Naive thymus-derived CD4-positive, alpha-beta T cell (primary cell): ENCODE measurements around the gene NEURL1. TPM values are rescaled to one million over a fixed set of nuclear protein-coding genes. Genes with fewer than 3 reads are reported as not detected.

Source experiments
- ATAC-seq: fragments of 150-1000 bp; cut with Tn5 transposase; 2 replicates; pipeline ENCODE4 v1.10.0; 2021; ENCODE audit warnings: mild to moderate bottlenecking, moderate library complexity
- CTCF ChIA-PET: fragments of 350-600 bp; sonication (Branson Sonifier 250); formaldehyde crosslinking; loops from one replicate; lab custom pipeline; 2021; ENCODE audit warnings: antibody characterized with exemption; lab: Charles Lee
- POLR2A ChIA-PET: fragments of 350-600 bp; sonication (Branson Sonifier 250); formaldehyde crosslinking; loops from one replicate; lab custom pipeline; 2021; ENCODE audit warnings: antibody characterized with exemption, inconsistent platforms; lab: Charles Lee
- DNase-seq, 9 donors: peaks; one replicate each; pipeline versions ENCODE4 v3.0.0 to v3.0.0-alpha.2; 2020 to 2022; ENCODE audit warnings: mixed read lengths in 1 of 9
- H3K27ac ChIP-seq: one replicate; pipeline ENCODE4 v1.7.0; 2013; ENCODE audit warnings: mild to moderate bottlenecking, low read depth, low read length, moderate library complexity
- H3K27me3 ChIP-seq, 2 donors: one replicate each; pipeline ENCODE4 v1.7.0; 2013; ENCODE audit warnings: low read length in 2 of 2, mild to moderate bottlenecking in 2 of 2, moderate library complexity in 2 of 2; ENCODE audit not compliant: control insufficient read depth in 2 of 2, insufficient read depth in 2 of 2
- H3K36me3 ChIP-seq, 3 experiments: 1 replicate in 2 of 3; 2 replicates in 1 of 3; pipeline ENCODE4 v1.7.0; 2013; ENCODE audit warnings: low read length in 3 of 3, mild to moderate bottlenecking in 3 of 3, moderate library complexity in 1 of 3; ENCODE audit not compliant: insufficient read depth in 3 of 3, control insufficient read depth in 2 of 3
- H3K4me1 ChIP-seq, 2 donors: one replicate each; pipeline ENCODE4 v1.7.0; 2013; ENCODE audit warnings: low read length in 2 of 2, mild to moderate bottlenecking in 2 of 2, moderate library complexity in 1 of 2; ENCODE audit not compliant: control insufficient read depth in 2 of 2, insufficient read depth in 2 of 2
- H3K4me3 ChIP-seq: 2 replicates; pipeline ENCODE4 v1.7.0; 2013; ENCODE audit warnings: mild to moderate bottlenecking, low read length
- H3K9me3 ChIP-seq, 3 experiments: 1 replicate in 2 of 3; 2 replicates in 1 of 3; pipeline ENCODE4 v1.7.0; 2013; ENCODE audit warnings: low read length in 3 of 3; ENCODE audit not compliant: control insufficient read depth in 2 of 3
- H3K27ac Mint-ChIP-seq, 9 donors: one replicate each; pipeline ENCODE4 v1.8.0; 2020 to 2022; ENCODE audit warnings: mixed read lengths in 9 of 9, mild to moderate bottlenecking in 8 of 9, moderate library complexity in 5 of 9, inconsistent platforms in 2 of 9
- H3K27me3 Mint-ChIP-seq, 5 donors: one replicate each; pipeline ENCODE4 v1.8.0; 2021 to 2022; ENCODE audit warnings: mixed read lengths in 5 of 5, mild to moderate bottlenecking in 1 of 5
- H3K36me3 Mint-ChIP-seq, 5 donors: one replicate each; pipeline ENCODE4 v1.8.0; 2020 to 2022; ENCODE audit warnings: mixed read lengths in 5 of 5, mild to moderate bottlenecking in 3 of 5, inconsistent platforms in 1 of 5
- H3K4me1 Mint-ChIP-seq, 7 donors: one replicate each; pipeline ENCODE4 v1.8.0; 2020 to 2022; ENCODE audit warnings: mixed read lengths in 7 of 7, mild to moderate bottlenecking in 3 of 7, inconsistent platforms in 1 of 7
- H3K4me3 Mint-ChIP-seq, 10 donors: one replicate each; pipeline ENCODE4 v1.8.0; 2020 to 2022; ENCODE audit warnings: mild to moderate bottlenecking in 10 of 10, mixed read lengths in 10 of 10, moderate library complexity in 6 of 10, inconsistent platforms in 2 of 10
- H3K9me3 Mint-ChIP-seq, 11 donors: one replicate each; pipeline ENCODE4 v1.8.0; 2020 to 2022; ENCODE audit warnings: mixed read lengths in 11 of 11, mild to moderate bottlenecking in 4 of 11, inconsistent platforms in 1 of 11, moderate library complexity in 1 of 11
- intact Hi-C, 2 donors: fragments of 100-400 bp; cut with micrococcal nuclease; formaldehyde crosslinking; loops; one replicate each; pipeline ENCODE4 v1.15.1; 2023
- polyA plus RNA-seq, 2 donors: library from polyadenylated mRNA; unstranded; fragments of 300-500 nt; fragmentation: Illumina TruSeq; gene quantifications; one replicate each; pipeline ENCODE4 v1.2.3, GENCODE V29; 2021
- total RNA-seq, 6 experiments: library from RNA in 5 of 6; stranded (reverse) in 5 of 6; gene quantifications; 1 replicate in 5 of 6; 2 replicates in 1 of 6; pipeline ENCODE4 v1.2.3 and lab custom pipeline; 2021 to 2026

The NEURL1 gene
- total and polyA plus RNA-seq, 7 experiments from 2014 or later, result 0.76 to 9.2 (median 1.1) TPM

DNA sequence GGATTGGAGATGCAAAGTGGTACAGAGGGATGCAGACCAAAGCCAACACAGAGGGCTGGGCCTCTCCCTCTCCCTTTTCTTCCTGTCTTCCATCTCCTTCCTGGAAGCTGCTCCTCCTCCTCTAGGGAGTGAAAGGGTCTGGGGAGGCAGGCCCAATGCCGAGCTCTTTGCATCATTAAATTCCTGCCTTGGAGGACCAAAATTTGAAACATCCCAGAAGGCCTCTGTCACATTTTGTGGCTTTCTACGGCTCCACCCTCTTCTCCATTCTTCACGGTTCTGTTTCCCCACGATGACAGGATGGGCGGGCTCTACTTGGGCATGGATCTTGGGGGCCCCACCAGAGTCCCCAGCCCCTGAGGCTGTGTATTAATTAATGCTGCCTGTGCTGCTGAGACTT is 76.4 kb downstream of the NEURL1 start:
- peaks cover 0 to 5% (median 0%) of the 10 kb centered on the region in 5 donors for H3K27me3 Mint-ChIP-seq
- no peak overlapping the region for H3K4me3 Mint-ChIP-seq
- Histone ChIP-seq H3K4me3 (no peak overlapping the region), H3K36me3 (no peaks in the 10 kb centered on the region), H3K9me3 (no peaks in the 10 kb centered on the region), H3K27me3 (no peaks in the 10 kb centered on the region), H3K4me1 (no peaks in the 10 kb centered on the region), H3K27ac (no peak overlapping the region)
- H3K4me1 Mint-ChIP-seq, result peaks cover 0 to under 1% (median 0%) of the 10 kb centered on the region in 7 donors
- no peak for DNase-seq
- no peak overlapping the region for H3K27ac Mint-ChIP-seq
- POLR2A ChIA-PET, result no interaction called here
- intact Hi-C loops, result no loop called here
- H3K36me3 Mint-ChIP-seq, result no peaks in the 10 kb centered on the region
- no peaks in the 10 kb centered on the region for H3K9me3 Mint-ChIP-seq
- CTCF ChIA-PET, result no interaction called here
- no peak for ATAC-seq

- ATAC-seq, result no peak
- CTCF ChIA-PET, result no interaction called here
- intact Hi-C loops, result no loop called here
Measured at GRCh38 chr10:103570844-103571655, 77.5 kb downstream of the NEURL1 start.

GRCh38 chr10:103571656-103571975 is 78.1 kb downstream of the NEURL1 start:
- ATAC-seq (no peak), DNase-seq (no peak)
- Mint-ChIP-seq H3K9me3 (no peaks in the 10 kb centered on the region), H3K4me1 (peaks cover 0 to 7% (median 0%) of the 10 kb centered on the region in 7 donors), H3K27me3 (peaks cover 0 to 5% (median 0%) of the 10 kb centered on the region in 5 donors), H3K36me3 (peaks cover 0 to 4% (median 0%) of the 10 kb centered on the region in 5 donors), H3K4me3 (no peak overlapping the region), H3K27ac (no peak overlapping the region)
- Histone ChIP-seq H3K4me1 (no peaks in the 10 kb centered on the region), H3K9me3 (no peaks in the 10 kb centered on the region), H3K27me3 (no peaks in the 10 kb centered on the region), H3K4me3 (no peak overlapping the region), H3K27ac (no peak overlapping the region), H3K36me3 (no peaks in the 10 kb centered on the region)
- CTCF ChIA-PET, result no interaction called here
- POLR2A ChIA-PET, result no interaction called here
- intact Hi-C loops, result no loop called here

More at GRCh38 chr10:103570844-103571655, 77.5 kb downstream of the NEURL1 start:
- POLR2A ChIA-PET, result no interaction called here
- DNase-seq, result no peak
- Histone ChIP-seq H3K27ac (no peak overlapping the region), H3K9me3 (no peaks in the 10 kb centered on the region), H3K4me3 (no peak overlapping the region), H3K27me3 (no peaks in the 10 kb centered on the region), H3K36me3 (no peaks in the 10 kb centered on the region), H3K4me1 (no peaks in the 10 kb centered on the region)
- H3K36me3 Mint-ChIP-seq, result peaks cover 0 to 3% (median 0%) of the 10 kb centered on the region in 5 donors
- no peak overlapping the region for H3K4me3 Mint-ChIP-seq
- H3K27ac Mint-ChIP-seq, result no peak overlapping the region
- H3K4me1 Mint-ChIP-seq, result peaks cover 0 to 4% (median 0%) of the 10 kb centered on the region in 7 donors
- peaks cover 0 to 5% (median 0%) of the 10 kb centered on the region in 5 donors for H3K27me3 Mint-ChIP-seq
- H3K9me3 Mint-ChIP-seq, result no peaks in the 10 kb centered on the region

DNA sequence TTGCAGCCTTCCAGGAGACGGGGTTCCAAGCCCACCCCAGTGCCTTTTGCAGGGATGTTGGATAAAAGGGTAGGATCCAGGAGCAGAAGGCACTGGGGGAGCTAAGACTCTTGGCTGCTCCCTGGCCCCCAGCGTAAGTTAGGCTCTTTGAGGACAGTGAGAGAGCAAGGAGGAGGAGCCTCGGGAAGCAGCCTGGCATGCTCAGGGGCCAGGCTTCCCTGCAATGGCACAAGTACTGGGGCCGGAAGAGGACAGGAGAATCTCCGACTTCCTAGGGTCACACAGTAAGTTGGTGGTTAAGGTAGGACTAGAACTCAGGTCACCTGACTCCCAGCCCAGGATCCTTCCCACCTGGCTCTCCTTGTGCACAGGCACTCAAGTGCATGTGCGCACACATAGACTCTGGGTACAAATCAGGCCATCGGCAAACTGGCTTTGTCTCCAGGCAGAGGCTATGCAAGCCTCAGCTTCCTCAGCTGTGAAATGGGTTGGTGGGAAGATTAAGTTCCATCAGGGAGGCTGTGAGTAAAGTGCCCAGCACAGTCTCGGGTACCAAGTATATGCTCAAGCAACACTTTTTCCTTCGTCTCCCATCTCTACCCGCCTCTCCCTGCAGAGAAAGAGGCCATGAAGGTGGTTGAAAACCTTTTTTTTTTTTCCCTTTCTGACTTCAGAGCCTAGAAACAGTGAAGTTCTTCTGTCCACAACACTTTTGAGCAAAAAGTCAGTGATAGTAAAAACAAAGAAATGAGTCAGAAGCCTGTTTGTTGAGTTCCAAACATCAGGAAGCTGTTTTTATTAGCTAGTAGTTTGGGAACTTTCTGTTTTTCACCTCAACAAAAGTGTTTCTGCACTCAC is 79.1 kb downstream of the NEURL1 start:
- no peak overlapping the region for H3K4me3 ChIP-seq
- H3K27me3 ChIP-seq, result no peaks in the 10 kb centered on the region
- Mint-ChIP-seq H3K9me3 (no peaks in the 10 kb centered on the region), H3K4me3 (no peak overlapping the region), H3K27me3 (peaks cover 0 to 8% (median 3%) of the 10 kb centered on the region in 5 donors), H3K27ac (no peak overlapping the region), H3K4me1 (peaks cover 0 to 7% (median 0%) of the 10 kb centered on the region in 7 donors), H3K36me3 (peaks cover 0 to 4% (median 0%) of the 10 kb centered on the region in 5 donors)
- no peaks in the 10 kb centered on the region for H3K4me1 ChIP-seq
- intact Hi-C loops, result no loop called here
- no peaks in the 10 kb centered on the region for H3K36me3 ChIP-seq
- CTCF ChIA-PET, result no interaction called here
- H3K9me3 ChIP-seq, result no peaks in the 10 kb centered on the region
- POLR2A ChIA-PET, result no interaction called here
- ATAC-seq (no peak), DNase-seq (no peak)
- no peak overlapping the region for H3K27ac ChIP-seq

- Histone ChIP-seq H3K36me3 (no peaks in the 10 kb centered on the region), H3K27me3 (no peaks in the 10 kb centered on the region), H3K9me3 (no peaks in the 10 kb centered on the region), H3K4me3 (no peak overlapping the region), H3K4me1 (no peaks in the 10 kb centered on the region), H3K27ac (no peak overlapping the region)
- intact Hi-C loops, result no loop called here
- DNase-seq, result no peak
- ATAC-seq, result no peak
- Mint-ChIP-seq H3K4me1 (peaks cover 0 to 7% (median 0%) of the 10 kb centered on the region in 7 donors), H3K9me3 (no peaks in the 10 kb centered on the region), H3K27me3 (peaks cover 0 to 8% (median 3%) of the 10 kb centered on the region in 5 donors), H3K4me3 (no peak overlapping the region), H3K36me3 (peaks cover 0 to 4% (median 0%) of the 10 kb centered on the region in 5 donors), H3K27ac (no peak overlapping the region)
- POLR2A ChIA-PET, result no interaction called here
- CTCF ChIA-PET, result no interaction called here
Measured at GRCh38 chr10:103573205-103573487, 79.6 kb downstream of the NEURL1 start.

GRCh38 chr10:103574097-103575061 is 80.9 kb downstream of the NEURL1 start:
- Mint-ChIP-seq H3K27me3 (peaks cover 0 to 8% (median 3%) of the 10 kb centered on the region in 5 donors), H3K4me3 (no peak overlapping the region), H3K9me3 (no peaks in the 10 kb centered on the region), H3K36me3 (peaks cover 0 to 4% (median 0%) of the 10 kb centered on the region in 5 donors), H3K27ac (no peak overlapping the region), H3K4me1 (peaks cover 0 to 7% (median 0%) of the 10 kb centered on the region in 7 donors)
- ATAC-seq (no peak), DNase-seq (no peak)
- intact Hi-C loops, result no loop called here
- Histone ChIP-seq H3K9me3 (no peaks in the 10 kb centered on the region), H3K36me3 (no peaks in the 10 kb centered on the region), H3K27me3 (no peaks in the 10 kb centered on the region), H3K4me3 (no peak overlapping the region), H3K27ac (no peak overlapping the region), H3K4me1 (no peaks in the 10 kb centered on the region)
- ChIA-PET CTCF (no interaction called here), POLR2A (no interaction called here)
